Smooth muscle cell of the brain vasculature (primary cell): ENCODE results near the gene KIAA0930.

Experiments
- DNase-seq: peaks from one replicate; pipeline ENCODE4 v3.0.0-alpha.2; 2012; ENCODE audit warnings: low read depth, low spot score

KIAA0930 gene

DNA sequence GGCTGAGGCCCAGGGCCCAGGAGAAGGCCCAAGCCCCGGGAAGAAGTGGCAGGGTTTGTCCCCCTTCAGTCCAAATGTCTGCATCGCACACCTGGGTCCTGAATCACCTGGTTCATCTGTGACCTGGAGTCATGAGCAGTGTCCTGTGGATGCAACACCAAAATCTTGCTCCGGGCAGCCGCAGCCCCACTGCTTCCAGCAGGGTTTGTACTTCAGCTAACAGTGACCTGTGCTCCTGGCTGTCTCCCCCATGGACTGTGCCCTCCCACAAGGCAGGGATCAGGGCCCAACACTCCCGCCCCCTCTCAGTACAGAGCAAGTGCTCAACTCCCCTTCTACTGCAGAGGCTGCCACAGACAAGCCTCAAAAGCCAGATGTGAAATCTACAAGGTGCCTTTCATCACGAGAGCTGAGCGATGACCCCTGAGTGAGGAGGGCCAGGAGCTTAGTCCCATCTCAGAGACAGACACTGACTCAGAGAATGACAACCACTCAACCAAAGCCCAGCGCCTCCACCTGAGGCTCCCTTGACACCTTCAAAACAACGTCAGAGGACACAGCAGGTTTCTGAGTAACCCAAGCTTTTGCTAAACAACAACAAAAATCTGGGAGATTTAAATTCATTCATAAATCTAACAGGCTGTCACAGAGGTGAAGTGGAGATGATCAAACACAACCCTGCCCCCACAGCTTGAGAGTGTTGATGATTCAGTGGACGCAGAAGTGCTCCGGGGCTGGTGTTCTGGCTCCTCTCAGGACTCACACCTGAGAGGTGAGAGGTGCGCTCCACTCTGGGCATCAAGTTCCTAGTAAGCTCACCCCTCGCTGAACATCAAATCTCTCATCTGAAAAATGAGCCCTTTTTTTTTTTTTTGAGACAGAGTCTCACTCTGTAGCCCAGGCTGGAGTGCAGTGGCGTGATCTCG lies 3.4 kb downstream of the KIAA0930 start:
- no peak for DNase-seq

DNA sequence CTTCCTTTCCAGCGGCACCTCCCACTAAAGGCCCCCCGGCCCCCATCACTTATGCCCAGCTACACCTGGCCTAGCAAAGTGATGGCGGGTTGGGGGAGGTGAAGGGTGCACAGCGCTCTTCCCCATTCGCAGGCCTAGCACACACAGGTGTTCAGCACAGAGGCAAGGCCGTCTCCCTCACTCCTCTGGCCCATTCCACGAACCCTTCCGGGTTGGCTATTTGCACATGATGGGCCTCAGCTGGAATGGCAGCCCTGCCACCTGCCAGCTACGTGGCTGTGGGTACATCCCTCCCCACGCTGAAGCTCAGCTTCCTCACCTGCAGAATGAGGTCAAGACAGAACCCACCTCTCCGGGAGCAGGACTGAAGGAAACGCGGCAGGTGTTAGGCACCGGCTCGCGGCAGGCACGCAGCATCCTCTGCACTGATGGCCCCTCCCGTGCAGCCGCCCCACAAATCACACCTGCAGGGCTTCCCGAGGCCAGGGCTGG lies 4.8 kb downstream of the KIAA0930 start:
- no peak for DNase-seq

DNA sequence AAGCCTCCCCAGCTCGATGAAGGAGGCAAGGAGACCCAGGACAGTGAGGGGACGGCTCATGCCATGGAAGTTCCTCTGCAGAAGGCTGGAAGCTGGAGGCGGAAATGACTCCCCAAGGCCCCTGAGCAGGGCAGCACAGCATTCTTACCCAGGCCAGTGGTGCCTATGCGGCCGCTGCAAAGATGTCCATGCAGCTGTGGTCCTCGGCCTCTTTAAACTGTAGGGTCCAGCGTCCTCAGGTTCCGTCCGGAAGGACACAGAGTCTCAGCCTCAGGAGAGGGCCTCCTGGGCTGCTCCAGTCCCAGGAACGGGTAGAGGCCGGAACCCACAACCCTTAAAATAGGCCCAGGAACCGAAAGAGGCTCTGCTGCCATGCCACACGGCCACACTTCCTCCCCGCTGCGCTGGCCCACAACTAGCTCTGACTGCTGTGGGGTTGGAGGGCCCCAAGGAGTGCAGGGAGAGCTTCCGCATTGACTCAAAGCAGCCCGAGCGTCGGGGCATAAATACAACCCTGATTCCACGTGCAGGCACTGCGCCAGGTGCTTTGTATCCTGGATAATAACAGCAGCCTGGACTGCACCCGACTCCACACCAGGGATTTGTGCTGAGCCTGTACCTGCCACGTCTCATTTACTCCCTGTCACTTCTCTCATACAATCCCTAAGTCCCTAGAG lies 5.5 kb downstream of the KIAA0930 start:
- no peak for DNase-seq

DNA sequence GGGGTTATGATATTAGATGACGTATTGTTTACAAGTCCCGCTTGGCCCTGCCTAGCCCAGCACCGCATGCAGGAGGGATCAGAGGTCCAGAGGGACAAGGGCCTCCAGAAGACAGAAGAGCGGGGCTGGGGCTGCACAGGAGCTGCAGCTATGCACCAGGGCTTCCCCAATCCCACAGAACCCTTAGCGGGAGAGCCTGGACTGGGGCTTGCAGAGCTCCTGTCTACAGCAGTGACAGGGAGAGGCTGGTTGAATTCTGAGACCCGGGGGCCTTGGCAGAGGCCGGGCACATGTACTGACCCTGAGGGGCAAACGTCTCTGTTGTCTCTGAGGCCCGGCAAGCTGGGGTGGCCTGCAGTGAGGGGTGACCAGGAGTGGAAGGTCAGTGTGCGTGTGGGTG lies 6.9 kb downstream of the KIAA0930 start:
- DNase-seq, result no peak

DNA sequence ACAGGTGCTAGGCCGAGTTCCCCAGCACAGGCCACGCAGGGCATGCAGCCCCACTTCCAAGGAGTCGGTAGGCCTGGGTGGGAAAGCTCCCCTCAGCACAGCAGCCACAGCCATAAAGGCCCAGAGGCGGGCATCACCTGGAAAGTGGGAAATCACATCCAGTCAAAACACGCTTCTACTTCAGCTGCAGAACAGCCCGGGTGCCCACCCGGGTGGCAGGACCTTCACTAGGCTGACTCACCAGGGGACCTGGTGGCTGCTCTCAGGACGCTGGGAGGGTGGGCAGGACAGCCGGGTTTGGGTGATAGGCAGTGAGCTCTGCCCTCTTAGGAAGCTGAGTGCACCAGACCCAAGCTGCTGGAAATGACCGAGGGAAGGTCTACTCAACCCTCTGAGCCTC lies 7.3 kb downstream of the KIAA0930 start:
- no peak for DNase-seq

DNA sequence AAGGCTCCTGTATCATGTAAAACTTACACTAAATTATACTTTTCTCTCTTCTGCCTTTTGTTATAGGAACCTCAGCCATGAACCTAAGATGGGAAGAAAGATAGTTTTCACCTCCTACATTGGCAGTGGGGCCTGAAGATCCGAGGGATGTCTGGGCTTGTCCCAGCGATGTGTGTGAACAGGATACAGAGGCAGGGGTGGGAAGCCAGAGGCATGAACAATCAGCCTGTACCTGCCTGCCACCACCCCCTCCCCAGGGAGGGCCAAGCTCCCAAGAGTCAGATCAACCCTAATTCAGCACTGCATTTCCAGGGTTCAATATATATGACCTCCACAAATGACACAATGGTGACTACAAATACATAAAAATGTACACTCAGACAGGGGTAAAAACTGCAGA lies 9.4 kb downstream of the KIAA0930 start:
- DNase-seq, result no peak

DNA sequence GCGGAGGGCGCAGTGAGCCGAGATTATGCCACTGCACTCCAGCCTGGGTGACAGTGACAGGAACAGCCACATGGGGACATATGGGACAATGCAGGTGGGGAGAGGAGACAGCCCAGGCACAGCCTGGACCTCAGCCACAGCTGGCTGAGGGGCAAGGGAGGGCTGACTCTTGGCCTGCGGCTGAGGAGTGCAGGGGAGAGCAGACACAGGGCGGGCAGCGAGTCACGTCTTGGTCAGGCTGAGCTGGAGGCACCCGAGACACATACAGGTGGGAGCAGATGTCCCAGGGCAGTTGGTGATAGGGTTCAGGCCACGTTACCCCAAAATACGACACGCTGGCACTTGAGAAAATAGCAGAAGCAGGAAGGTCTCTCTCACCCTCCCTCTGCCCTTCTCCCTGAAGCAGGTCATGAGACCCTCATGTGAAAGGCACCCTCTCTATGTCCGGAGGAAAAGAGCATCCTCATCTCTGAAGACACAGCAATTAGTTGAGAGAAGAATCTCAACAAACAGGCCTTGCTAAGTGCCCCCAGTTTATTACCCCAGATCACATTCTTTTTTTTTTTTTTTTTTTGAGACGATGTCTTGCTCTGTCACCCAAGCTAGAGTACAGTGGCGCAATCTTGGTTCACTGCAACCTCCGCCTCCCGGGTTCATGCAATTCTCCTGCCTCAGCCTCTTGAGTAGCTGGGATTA lies 10.5 kb downstream of the KIAA0930 start:
- DNase-seq, result no peak

DNA sequence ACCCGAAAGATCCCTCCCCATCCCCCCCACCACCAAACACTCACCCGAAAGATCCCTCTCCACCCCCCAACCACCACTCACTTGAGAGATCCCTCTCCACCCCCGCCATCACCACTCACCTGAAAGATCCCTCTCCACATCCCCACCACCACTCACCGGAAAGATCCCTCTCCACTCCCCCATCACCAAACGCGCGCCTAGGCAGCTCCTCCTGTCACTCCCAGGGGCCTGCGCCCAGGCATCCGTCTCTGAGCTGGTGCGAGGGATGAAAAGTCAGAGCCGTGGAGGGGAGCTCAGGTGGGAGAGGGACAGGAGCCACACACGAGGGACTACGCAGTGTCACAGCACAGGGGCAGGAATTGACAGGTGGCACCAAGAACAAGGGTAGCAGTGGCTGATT lies 11.5 kb downstream of the KIAA0930 start:
- DNase-seq, result no peak

DNA sequence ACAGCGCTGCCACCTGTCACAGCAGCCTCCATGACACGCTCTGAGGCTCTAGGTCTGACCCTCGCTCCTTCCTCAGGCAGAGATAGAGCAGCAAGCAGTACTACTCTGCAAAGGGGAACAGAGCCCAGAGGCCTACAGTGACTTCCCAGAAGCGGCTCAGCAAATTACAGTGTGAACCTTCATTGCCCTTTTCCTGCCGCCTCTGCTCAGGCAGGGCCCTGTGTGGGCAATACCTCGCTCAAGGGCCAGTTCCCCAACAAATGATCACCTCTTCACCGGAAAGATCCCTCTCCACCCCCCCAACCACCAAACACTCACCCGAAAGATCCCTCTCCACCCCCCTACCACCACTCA lies 12.3 kb downstream of the KIAA0930 start:
- no peak for DNase-seq

DNA sequence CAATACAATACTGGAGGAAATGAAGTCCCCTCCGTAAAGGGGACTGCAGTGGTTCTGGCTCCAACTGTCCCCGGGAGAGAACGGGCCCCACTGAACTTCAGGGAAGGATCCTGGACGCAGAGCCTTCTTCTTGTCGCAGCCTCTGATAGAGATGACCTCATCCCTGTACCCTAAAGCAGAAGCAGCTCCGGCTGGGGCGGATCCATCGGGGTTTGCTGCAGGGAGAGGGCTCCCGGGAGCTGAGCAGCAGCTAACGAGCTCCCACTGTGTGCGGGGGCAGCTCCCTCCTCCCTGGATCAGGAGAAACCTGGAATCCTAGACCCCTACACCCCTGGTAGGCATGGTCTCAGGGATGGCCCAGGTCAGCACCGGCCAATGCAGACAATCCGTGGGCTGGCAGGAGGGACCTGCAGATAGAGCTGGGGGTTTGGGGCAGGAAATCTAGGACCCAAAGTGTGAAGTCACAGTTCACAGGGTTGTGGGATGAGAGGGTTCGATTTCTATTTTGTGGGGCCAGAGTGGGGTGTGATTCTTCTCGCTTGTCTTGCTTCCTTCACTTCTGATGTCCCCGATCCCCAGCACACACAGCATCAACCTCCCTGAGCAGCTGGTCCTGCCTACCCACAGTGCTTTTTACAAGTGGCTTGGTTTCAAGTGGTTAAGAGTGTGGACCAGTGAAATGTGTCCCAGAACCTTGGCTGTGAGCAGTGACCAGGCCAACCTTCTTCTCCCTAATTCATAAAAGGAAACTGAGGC lies 12.9 kb downstream of the KIAA0930 start:
- DNase-seq, result no peak

DNA sequence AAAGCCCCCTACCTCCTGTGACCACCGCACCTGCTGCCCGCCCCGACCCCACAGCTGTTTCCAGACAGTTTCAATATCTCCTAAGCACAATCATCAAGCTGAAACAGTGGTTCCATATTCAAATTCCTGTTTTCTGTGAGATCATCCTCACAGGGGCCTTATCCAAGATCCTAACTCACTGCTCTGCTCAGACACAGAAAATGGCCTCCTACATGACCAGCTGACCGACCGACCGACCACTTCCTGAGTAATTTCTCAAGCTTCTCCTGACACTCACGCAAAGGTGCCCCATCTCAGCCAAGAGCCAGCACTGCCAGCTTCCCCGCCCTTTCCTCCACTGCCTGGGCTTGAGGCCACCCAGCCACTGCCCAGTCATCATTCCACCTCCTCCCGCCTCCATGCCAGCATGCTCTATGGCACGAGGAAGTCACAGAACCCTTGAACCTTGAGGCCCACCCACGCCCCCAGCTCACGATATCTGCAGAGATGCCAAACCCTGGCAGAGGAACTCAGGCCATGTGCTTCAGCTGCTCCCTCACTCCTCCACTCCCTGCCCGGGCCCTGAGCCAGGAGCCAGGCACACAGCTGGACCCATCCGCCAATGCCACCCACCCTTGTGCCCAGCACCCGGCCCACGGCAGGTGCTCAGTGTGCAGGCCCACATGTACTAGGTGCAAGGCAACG lies 14.0 kb downstream of the KIAA0930 start:
- no peak for DNase-seq

DNA sequence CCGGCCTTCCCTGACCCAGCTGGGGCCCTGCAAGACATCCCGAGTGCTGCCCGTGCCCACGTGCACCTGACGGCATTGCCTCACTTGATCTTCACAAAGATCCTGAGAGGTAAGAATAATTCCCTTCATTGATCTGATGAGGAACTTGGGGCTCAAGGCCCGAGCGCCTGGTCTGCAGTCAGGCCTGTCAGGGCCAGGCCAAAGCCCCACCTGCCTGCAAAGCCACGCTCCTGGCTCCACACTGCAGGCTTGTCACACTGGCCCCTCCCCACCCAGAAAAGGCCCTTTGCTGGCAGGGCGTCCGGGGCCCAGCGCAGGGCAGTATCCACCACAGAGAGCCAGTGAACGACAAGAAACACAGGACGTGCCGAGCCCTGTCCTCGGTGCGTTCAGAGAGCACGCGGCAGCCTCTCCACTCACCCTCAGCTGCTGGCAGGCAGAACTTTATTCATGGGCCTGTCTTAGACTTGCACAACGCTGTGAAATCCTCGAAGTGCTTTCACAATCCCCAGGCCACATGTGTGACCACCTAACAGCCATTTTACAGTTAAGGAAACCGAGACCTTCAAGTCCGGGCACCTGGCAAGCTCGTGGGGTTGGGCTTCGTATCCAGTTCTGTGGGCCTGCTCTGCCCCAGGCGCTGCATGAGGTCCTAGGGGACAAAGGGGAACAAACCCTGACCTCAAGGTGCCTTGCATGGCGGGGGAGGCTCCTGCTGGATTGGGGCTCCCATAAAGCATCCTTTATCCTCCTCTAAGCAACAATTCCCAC lies 14.8 kb downstream of the KIAA0930 start:
- no peak for DNase-seq

DNA sequence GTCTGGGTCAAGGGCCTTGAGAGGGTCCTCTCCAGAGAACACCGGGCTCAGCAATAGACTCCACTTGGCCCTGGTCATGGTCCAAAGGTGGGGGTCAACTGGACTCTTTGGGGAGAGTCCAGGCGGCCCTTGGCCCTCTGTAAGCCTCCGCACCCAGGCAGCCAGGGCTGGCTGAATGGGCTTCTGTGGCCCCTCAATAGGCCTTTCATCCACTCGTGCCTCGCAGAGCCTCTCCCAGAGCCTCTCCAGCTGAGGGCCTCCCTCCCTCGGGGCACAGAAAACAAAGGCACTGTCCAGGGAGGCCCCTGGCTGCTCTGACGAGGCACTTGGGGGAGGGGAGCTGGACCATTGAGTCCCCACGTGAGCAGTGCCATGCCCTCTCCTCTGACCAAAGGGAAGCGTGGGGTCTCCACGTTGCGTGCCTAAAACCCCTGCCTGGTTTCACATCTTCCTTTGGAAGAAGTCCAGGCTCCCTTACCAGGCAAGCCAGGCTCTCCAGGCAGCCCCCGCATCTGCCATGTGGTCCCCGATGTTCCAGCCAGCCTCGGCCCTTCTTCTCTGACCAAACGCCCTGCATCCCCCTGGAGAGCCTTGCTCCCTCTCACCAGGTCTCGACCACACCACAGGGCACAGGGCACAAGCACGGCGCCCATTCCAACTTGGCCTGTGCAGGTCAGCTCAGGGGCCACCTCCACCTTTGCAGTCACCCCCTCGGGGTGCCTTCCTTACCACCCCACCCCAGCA lies 15.5 kb downstream of the KIAA0930 start:
- no peak for DNase-seq

DNA sequence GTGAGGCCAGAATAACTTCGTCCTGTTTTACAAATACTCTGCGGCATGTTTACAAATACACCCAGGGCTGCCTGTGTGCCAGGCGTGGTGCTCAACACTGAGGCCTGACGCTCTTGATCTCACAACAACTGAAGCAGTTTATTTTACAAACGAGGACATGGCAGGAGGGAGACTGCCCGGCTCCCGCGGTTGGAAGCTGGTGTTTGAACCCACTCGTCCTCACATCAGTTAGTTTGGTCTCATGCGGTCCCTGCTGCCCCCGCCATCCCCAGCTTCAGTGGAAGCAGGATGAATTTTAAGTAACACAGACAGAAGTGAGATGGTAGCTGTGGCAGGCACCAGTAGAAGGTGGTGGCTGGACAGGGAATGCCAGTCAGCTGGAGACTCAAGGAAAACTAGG lies 16.4 kb downstream of the KIAA0930 start:
- DNase-seq, result no peak

DNA sequence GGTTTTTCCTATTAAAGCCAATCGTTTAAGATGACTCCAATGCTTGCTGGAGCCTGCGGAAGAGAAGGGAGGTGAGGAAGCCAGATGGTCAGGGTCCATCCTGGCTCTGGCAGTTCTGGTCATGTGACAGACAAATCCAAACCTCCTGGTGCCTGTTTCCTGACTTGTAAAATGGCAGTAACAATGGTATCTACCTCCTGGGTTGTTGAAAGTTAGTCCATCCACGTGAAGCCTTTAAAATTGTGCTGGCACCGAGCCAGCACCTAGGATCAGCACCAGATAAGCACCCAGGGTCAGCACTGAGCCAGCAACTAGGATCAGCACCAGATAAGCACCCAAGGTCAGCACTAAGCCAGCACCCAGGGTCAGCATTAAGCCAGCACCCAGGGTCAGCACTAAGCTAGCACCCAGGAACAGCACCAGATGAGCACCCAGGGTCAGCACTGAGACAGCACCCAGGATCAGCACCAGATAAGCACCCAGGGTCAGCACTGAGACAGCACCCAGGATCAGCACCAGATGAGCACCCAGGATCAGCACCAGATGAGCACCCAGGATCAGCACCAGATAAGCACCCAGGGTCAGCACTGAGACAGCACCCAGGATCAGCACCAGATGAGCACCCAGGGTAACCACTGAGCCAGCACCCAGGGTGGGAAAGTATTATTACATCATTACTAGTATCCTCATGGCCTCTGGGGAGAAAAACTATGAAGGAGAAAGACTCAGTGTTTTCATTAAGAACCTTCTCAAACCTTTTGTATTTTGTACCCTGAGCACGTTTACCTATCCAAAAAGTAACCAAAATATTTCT lies 17.2 kb downstream of the KIAA0930 start:
- DNase-seq, result no peak

DNA sequence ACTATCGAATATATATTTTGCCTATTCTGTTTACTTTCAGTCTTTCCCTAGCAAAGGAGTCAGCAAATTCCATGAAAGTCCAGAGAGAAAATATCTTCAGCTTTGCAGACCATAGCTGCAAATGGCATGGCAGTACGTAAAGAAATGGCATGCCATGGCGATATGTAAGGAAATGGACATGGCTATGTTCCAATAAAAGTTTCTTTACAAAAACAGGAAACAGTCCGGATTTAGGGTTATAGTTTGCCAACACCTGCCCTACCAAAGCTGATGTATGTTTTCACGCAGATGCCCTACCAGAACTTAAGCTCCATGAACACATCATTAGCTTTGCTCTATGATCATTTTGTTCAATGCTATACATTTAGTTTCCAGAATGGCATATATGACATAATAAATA lies 19.5 kb downstream of the KIAA0930 start:
- DNase-seq, result no peak

DNA sequence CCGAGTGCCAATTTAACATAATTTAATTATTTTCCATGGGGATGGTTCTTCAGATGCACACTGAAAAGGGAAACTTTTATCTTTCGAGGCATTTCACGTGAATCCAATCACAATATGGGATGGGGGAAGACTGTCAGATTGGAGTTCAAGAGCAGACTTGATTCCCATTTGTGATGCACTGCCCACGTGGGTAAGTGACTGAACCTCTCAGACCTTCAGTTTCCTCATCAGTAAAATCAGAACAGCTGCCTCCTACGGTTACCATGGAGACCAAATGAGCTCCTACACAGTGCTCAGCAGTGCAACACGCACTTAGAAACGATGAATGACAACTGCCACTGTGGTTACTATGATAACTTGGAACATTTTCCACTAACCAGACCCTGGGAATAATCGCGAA lies 21.7 kb downstream of the KIAA0930 start:
- no peak for DNase-seq

DNA sequence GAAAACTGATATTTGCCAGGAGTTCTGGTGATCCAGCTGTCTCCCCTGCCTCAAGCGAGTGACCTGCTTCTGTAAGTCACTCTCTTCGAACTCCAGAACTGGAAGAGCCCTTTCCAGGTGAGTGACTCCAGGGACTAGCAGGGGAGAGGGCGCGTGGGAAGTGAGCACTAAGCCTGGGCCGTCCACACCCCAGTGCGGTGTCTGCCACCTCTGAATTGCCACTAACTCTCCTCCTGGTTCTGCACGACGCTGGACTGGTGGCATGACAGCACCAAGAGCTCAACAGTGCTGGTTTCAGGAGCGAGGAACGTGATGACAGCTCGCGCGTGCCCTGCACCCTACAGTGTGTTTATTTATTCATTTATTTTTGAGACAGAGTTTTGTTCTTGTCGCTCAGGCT lies 22.9 kb downstream of the KIAA0930 start:
- DNase-seq, result no peak

DNA sequence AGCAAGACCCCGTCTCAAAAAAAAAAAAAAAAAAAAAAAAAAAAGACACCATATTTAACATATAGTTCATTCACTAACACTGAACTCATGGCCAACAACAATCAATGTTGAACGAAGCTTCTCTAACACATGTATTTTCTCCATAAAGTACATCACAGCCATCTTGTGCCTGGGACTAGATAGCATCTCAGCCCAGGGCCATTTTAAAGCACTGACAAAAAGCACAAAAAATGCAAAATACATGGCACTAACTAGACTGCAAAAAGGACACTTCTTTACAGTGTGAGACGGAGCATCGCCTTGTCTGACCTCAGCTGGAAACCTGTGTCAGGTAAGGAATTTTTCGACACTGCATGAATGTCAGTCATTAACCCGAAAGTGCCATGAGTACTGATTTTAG lies 23.3 kb downstream of the KIAA0930 start:
- DNase-seq, result no peak
